ENCODE results near the gene EMILIN1.

The EMILIN1 gene

DNA sequence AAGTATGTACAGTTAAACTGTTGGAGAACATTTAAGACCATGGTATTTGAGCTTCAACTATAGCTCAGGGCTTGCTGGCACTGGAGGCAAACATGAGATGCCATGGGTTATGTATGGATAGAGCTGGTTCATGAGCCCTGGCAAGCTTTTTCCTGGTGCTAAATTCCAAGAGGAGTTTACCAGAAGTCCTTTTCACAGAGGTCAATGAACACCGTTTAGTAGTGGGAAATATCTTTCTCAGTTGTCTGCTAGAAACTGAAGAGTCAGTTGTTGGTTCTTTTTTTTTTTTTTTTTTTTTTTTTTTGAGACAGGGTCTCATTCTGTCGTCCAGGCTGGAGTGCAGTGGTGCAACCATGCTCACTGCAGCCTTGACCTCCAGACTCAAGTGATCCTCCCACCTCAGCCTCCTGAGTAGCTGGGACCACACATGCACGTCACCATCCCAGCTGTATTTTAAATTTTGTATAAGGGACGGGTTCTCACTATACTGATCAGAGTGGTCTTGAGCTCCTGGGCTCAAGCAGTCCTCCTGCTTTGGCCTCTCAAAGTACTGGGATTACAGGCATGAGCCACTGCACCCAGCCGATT lies 9.5 kb downstream of the EMILIN1 start:
- no peaks in the 10 kb centered on the region for H3K36me3 Mint-ChIP-seq (ENCODE audit: low read depth)
- peaks cover 33% of the 10 kb centered on the region for H3K4me1 Mint-ChIP-seq
- H3K27ac Mint-ChIP-seq: no peak overlapping the region
- TF ChIP-seq CTCF (IDR thresholded peaks at IDR 0.05; ENCODE audit: unreplicated experiment in 3 of 3): no peak
- H3K4me3 Mint-ChIP-seq: peak overlapping the region; percentile 82 to 85 (median 84)
- no peaks in the 10 kb centered on the region for H3K9me3 Mint-ChIP-seq
- H3K27me3 Mint-ChIP-seq (ENCODE audit: low read depth): peaks cover 13% of the 10 kb centered on the region

GRCh38 chr2:27088634-27089033 lies 10.2 kb downstream of the EMILIN1 start:
- peak overlapping the region; percentile 38 to 51 (median 38) for H3K4me3 Mint-ChIP-seq
- H3K4me1 Mint-ChIP-seq: peaks cover 28% of the 10 kb centered on the region
- no peak for TF ChIP-seq CTCF (IDR thresholded peaks at IDR 0.05; ENCODE audit: unreplicated experiment in 3 of 3)
- H3K9me3 Mint-ChIP-seq: no peaks in the 10 kb centered on the region
- no peak overlapping the region for H3K27ac Mint-ChIP-seq
- peaks cover 13% of the 10 kb centered on the region for H3K27me3 Mint-ChIP-seq (ENCODE audit: low read depth)
- H3K36me3 Mint-ChIP-seq (ENCODE audit: low read depth): no peaks in the 10 kb centered on the region

DNA sequence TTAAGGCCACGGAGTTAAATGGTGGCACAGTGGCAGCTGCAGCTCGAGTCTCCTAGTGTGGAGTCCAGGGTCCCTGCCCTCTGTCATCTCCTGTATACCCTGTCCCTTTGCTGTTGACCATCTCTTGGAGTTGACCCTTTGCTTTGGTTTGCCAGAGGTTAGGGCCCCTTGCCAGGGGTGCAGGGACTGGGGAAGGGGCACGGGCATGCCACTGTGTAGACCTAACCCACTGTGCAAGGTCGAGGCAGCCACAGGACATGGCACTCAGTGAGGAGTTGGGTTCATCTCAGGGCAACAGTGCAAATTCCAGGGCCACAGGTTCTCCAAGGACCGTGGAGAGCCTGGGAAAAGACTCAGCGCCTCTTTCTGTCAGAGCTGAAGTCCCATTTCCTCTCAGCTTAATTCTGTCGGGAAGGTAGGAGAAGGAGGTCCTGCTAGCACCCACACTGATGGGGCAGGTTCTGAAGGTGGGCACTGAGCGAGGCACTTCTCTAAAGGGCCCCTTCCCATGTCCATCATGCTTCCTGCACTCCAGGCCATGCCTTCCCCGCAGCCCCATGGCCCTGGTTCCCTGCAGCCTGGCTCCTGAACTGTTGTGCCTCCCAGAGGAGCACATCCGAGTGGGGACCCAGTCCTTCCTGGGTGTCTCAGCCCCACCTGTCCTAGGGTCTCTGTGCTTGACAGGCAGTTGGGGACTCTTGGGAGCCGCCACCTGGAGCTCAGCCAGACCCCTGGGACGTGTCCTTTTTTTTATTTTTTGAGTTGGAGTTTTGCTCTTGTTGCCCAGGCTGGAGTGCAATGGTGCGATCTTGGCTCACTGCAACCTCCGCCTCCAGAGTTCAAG lies 10.9 kb downstream of the EMILIN1 start:
- TF ChIP-seq CTCF (IDR thresholded peaks at IDR 0.05; ENCODE audit: unreplicated experiment in 3 of 3): no peak
- H3K36me3 Mint-ChIP-seq (ENCODE audit: low read depth): no peaks in the 10 kb centered on the region
- no peak overlapping the region for H3K27ac Mint-ChIP-seq
- H3K9me3 Mint-ChIP-seq: no peaks in the 10 kb centered on the region
- no peak overlapping the region for H3K4me3 Mint-ChIP-seq
- peaks cover 13% of the 10 kb centered on the region for H3K27me3 Mint-ChIP-seq (ENCODE audit: low read depth)
- H3K4me1 Mint-ChIP-seq: peaks cover 21% of the 10 kb centered on the region

DNA sequence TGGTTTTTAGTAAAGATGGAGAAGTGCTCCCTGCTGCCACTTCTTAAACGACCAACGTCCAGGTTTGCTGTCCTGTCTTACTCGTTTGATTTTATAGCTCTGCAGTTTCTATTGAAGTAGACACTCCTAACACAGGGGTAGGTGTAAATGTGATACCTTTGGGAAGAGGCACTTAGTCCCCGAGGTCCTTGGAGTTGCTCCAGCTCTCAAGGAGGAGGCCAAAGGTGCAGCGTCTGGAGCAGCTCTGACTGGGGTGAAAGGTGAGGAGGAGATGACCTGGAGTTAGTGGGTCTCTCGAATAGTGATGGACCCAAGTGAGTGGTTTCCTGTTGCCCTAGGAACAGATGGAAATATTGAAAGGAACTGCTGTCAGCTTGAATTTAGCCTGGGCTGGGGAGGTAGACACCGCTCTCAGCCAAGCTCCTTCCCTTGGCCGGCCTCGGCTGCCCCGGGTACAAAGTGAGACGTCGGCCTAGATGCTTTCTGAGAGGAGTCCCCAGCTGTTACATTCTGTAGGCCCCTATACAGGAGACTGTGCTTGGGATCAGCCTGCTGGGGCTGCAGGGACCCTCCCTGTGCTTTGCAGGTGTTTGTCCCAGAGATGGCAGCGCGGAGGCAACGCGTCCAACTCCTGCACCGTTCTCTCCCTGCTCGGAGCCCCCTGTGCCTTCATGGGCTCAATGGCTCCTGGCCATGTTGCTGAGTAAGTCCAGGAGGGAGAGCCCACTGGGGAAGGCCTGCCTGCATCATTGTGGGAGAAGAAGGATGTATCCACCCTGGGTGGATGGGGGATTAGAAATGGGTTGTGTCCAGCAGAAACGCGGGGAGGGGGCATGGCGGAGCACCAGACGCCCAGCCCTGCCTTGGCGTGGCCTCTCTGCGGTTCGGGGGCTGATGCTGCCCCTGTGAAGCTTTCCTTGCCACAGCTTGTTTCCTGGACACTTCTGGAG lies 13.6 kb downstream of the EMILIN1 start:
- Mint-ChIP-seq H3K4me1 (peaks cover 22% of the 10 kb centered on the region), H3K9me3 (no peaks in the 10 kb centered on the region)
- TF ChIP-seq CTCF (IDR thresholded peaks at IDR 0.05; ENCODE audit: unreplicated experiment in 3 of 3): no peak

DNA sequence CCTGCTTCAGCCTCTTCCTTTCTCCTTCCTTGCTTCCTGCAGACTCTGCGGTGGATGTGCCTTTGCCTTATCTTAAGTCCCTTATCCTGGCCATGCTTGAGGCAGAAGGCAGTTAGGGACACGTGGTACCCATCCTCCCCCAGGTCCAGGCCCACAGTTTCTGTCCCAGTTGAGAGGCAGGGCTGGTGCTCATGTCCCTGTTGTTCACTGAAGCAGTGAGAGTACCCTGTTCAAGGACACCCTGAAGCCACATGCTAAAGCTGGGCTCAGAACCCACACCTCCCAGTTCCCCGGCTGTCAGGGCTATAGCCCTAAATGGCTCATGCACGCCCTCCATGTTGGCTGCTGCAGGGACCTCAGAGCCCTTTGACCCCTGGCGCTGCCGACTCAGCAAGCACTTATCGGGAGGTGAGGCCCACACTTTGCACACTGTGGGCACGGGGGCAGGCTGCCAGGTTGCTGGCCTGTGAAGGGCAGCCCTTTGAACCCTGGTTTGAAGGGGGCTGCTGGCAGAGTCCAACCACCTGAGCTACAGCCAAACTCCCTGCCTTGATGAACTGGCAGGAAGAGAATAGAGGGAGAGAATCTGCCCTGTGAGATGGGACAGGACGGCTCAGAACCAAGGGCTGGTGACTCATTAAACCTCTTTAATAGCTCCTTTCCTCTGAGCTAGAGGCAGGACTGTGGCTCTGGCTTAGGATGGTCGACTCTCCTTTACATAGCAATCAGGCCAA lies 14.4 kb downstream of the EMILIN1 start:
- Mint-ChIP-seq H3K4me3 (no peak overlapping the region), H3K4me1 (peaks cover 14% of the 10 kb centered on the region), H3K27ac (peak overlapping the region in 1 of 3 experiments; percentile 66), H3K9me3 (no peaks in the 10 kb centered on the region), H3K36me3 (ENCODE audit: low read depth) (no peaks in the 10 kb centered on the region), H3K27me3 (ENCODE audit: low read depth) (peaks cover 7% of the 10 kb centered on the region)
- no peak for TF ChIP-seq CTCF (IDR thresholded peaks at IDR 0.05; ENCODE audit: unreplicated experiment in 3 of 3)

More for the DNA sequence above, 13.6 kb downstream of the EMILIN1 start:
- Mint-ChIP-seq H3K27ac (peak overlapping the region in 2 of 3 experiments; percentile 38 to 73), H3K27me3 (ENCODE audit: low read depth) (peaks cover 11% of the 10 kb centered on the region), H3K4me3 (no peak overlapping the region), H3K36me3 (ENCODE audit: low read depth) (no peaks in the 10 kb centered on the region)
